GM18520 (cell line): ENCODE results near the gene MYLK4.

Source experiments
- ATAC-seq: cut with Tn5 transposase; IDR thresholded peaks from one replicate; pipeline ENCODE4 v1.9.1; 2021; ENCODE audit not compliant: unreplicated experiment

The MYLK4 gene

DNA sequence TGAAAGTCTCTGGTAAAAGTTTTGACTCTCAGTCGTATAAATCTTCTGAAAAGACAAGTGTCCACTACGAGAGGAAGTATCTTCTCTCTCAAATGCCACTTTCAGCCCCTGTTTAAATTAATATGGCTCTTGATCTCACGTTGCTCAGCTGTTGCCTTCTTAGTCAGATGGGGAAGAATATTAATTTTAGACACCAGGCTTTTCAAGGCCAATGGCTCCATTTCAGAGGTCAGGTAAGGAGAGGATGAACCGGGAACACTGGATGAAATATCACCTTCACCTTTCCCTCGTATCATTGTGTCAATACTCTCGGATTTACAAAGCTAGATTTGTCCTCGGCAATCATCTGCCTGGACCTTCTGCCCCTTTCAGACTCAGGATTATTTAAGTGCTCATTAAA lies at the start of gene MYLK4:
Gene MYLK4 (minus strand): TSS at position 91 of the 400 bp plus-strand sequence. CDS start 1,628 bp downstream, outside the sequence.
- ATAC-seq: no peak

GRCh38 chr6:2799936-2800527 lies 49.3 kb upstream of the MYLK4 start:
- ATAC-seq: no peak

DNA sequence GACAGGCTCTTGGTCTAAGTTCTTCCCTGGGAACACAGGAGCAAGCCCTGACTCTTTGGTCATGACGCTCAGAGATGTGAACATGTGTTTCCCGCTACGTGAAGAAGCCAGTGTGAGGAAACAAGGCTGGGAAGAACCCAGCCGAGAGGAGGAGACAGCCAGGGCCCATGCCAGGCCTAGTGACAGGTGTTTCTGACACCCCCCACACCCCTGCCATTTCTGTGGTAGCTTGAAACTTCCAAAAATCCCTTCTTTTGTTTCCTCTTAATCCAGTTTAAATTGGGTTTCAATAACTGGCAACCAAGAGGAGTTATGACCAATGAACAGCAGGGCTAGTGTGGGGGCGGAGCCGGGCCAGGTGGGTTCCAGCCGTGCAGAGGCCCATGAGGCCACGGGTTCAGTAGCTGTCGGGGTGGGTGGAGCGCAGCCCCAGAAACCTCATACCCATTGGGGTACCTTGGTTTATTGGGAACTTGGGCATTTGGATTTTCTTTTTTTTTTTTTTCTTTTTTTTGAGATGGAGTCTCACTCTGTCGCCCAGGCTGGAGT lies 47.9 kb upstream of the MYLK4 start:
- ATAC-seq: no peak

DNA sequence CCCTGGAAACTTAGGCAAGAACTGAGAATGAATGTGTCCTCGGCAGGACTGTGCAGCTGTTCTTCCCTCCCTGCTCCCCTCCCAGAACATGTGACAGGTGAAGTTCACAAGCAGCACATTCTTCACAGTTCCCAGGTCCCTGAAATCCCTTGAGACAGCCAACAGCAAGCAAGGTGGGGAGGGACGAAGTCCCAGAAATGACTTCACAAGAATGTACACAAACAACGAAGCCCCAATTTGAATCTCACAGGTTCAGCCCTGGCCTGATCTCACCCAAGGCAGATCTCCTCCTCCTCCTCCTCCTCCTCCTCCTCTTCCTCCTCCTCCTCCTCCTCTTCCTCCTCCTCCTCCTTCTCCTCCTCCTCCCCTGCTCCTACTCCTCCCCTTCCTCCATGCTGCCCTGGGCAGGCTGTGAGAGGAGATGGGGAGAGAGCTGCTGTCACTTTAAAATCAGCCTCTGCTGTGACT lies 46.9 kb upstream of the MYLK4 start:
- no peak for ATAC-seq

DNA sequence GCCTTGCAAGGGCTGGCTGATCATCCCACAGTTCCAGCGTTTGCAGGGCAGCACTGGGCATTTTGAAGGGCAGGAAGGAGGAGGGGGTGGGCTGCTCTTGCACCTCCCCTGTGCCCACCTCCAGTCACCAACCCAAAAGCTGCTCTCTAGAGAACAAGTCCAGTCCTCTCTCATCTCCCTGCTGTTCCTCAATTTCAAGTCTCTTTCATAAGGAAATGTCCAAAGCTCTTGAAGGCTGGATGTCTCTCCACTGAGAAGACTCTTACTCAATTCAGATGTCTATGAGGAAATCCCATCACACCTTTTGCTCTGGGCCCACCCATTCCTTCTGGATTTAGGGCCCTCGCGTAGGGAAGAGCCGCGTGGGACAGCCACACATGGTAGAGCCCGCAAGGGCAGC lies 46.1 kb upstream of the MYLK4 start:
- no peak for ATAC-seq

GRCh38 chr6:2795956-2796355 lies 45.2 kb upstream of the MYLK4 start:
- no peak for ATAC-seq

- ATAC-seq: no peak
Measured at GRCh38 chr6:2795162-2795561, 44.4 kb upstream of the MYLK4 start.

GRCh38 chr6:2794171-2794730 lies 43.5 kb upstream of the MYLK4 start:
- no peak for ATAC-seq

GRCh38 chr6:2793534-2794151 lies 42.9 kb upstream of the MYLK4 start:
- no peak for ATAC-seq

DNA sequence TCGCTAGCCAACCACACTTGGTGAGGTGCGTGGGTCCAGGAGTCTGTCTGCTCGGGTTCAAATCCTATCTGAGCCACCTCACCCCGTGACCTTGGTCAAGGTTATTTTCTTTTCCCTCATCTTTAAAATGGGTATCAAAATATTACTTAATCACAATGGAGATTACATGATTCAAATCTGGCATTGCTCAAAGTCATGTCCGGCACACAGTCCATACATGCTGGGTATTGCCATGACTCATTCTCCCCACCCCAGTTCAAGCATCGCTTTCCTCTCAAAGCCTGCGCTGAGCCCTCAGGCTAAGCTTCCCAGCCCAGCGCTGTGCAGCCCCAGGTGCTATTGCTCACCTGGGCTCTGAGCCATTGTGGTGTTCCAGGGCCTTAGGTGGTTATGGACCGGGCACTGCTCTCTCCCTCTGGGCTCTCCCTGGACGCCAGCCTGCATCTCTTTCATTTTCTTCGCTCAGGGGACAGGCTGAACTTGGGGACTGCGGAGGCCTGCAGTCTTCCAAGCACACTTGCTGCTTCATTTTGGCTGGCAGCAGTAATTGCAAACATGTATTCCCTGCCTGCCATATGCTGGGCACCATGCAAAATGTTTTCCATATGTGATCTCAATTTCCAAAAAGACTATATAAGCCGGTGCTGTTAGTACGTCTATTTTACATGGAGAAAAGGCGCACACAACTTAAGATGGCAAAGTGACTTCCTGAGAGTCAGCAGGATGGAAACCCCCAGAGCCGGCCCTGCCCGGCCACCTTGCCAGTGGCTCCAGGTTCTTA lies 41.8 kb upstream of the MYLK4 start:
- no peak for ATAC-seq

- no peak for ATAC-seq
Measured at GRCh38 chr6:2791450-2791974, 40.8 kb upstream of the MYLK4 start.

DNA sequence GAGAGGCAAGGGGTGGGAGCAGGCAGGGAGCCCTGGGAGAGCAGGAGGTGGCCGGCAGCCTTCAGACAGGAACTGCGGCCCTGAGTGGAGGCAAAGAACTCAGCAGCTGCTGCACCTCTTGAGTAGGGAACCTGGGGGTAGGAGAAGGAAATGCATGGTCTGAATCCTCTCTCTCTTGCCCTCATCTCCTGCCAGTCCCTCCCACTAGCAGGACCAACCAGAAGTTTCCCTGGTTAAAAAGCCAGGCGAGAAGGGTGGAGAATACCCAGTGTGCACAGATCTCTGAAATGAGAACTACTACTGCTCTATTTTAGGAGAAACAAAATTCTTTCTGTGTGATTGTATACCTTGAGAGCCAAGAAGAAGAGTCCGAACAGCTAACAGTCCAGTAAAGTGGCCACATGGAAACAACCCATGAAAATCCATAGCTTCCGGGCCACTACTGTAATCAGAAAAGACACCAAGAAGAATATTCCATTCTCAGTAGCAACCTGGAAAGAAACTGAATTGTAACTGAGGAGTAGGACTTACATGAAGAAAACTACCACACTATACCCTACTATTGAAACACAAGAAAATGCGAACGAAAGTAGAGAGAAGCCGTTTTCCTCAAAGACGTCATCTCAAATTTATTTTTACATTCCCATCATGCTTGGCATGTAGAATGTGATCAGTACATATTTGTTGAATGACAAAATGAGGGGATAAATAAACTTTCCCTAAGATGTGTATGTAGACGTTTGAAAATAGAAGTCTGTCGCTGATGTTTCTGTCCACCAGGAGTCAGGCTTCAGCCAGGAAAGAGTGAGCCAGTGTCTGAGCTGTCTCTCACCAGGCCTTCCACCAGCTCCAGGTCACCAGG lies 40.1 kb upstream of the MYLK4 start:
- peak; percentile 71 for ATAC-seq

DNA sequence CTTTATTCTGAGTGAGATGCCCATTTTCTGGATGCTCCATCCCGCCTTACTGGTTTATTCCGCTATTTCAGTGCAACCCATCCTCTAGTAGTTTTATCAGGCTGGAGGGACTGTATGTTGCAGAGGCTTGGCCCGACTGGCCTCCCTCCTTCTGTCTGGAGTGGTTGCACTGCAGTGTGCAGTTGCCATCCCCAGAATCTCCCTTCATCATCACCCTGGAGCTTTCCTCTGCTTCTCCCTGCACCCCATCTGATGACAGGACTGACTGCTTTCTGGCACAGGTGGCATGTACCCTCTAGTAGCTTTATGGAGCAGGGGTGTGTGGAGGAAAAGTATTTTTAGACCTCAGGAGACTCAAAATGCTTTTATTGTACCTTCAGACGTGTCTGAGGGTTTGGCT lies 35.5 kb upstream of the MYLK4 start:
- no peak for ATAC-seq

DNA sequence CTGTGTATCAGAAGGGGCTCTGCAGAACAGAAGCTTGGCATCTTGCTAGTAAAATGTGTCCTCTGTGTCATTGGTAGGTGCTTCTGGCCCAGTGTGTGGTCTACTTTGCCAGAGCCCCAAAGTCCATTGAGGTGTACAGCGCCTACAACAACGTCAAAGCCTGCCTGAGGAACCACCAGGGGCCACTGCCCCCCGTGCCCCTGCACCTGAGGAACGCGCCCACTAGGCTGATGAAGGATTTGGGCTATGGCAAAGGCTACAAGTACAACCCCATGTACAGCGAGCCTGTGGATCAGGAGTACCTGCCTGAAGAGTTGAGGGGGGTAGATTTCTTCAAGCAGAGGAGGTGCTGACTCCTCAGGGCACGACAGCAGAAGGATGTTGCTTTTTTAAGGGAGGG lies 34.2 kb upstream of the MYLK4 start:
- ATAC-seq: no peak

GRCh38 chr6:2784061-2784460 lies 33.3 kb upstream of the MYLK4 start:
- no peak for ATAC-seq

- no peak for ATAC-seq
Measured at GRCh38 chr6:2783188-2783963, 32.7 kb upstream of the MYLK4 start.

DNA sequence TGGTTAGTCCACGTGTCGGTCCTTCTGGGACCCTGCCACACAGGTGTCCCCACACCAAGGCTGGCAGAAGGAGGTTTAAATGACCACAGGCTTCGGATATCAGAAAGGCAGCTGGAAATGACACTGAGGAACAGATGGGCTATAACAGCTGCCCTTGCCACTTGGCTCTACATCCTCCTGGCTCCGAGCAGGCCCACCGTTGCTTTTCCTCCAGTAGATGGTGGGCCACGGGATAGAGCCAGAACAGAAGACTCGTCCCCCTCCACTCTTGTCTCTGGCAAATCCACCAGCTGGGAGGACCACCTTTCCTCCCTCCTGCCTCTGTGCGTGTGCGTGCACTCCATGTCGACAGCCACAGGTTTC lies 32.1 kb upstream of the MYLK4 start:
- ATAC-seq: no peak

GRCh38 chr6:2782356-2782708 lies 31.6 kb upstream of the MYLK4 start:
- no peak for ATAC-seq

DNA sequence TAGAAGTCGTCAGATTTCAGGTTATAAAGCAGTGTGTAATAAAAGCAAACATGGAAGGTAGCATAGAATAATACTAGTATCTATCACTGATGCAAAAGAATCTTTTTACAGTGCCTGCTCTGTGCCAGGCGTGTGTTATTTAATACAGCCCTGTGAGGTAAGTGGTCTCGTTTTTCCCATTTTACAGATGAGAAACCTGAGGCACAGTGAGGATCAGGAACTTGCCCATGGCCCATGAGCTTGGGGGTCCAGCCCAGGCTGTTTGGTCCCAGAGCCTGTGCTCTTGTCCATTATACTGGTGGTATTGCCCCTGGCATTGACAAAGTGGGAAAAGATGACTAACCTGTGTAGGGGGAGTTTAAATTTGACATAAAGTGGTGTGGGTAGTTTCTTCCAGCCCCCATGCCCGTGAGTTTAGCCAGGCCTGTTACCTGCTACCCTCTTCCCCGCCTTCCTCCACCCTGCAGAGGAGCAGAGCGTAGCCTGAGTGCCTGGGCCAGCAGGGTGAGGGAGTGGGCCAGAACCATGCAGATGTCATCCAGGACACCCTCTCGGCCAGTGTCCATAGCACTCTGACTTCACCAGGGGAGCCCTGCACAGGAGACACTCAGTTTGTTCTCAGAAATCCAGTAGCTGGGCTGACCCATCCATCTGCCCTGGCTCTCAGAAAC lies 31.1 kb upstream of the MYLK4 start:
- no peak for ATAC-seq
